Duodenal mucosa (tissue), 2 donors: ENCODE data around the gene RASAL1.

Experiments
- H3K27ac ChIP-seq: one replicate; pipeline ENCODE4 v1.7.0; 2013; ENCODE audit warnings: low read depth, low read length
- H3K27me3 ChIP-seq, 2 donors: one replicate each; pipeline ENCODE4 v1.7.0; 2013; ENCODE audit warnings: low read length in 2 of 2, control low read depth in 1 of 2; ENCODE audit not compliant: insufficient read depth in 2 of 2, control insufficient read depth in 1 of 2
- H3K36me3 ChIP-seq, 2 donors: one replicate each; pipeline ENCODE4 v1.7.0; 2013; ENCODE audit warnings: low read length in 2 of 2, control low read depth in 1 of 2; ENCODE audit not compliant: insufficient read depth in 2 of 2, control insufficient read depth in 1 of 2
- H3K4me1 ChIP-seq, 2 donors: one replicate each; pipeline ENCODE4 v1.7.0; 2013; ENCODE audit warnings: low read length in 2 of 2, control low read depth in 1 of 2; ENCODE audit not compliant: insufficient read depth in 2 of 2, control insufficient read depth in 1 of 2
- H3K4me3 ChIP-seq, 2 donors: one replicate each; pipeline ENCODE4 v1.7.0; 2013; ENCODE audit warnings: low read length in 2 of 2, low read depth in 1 of 2
- H3K9ac ChIP-seq, 2 donors: one replicate each; pipeline ENCODE4 v1.7.0; 2013; ENCODE audit warnings: low read length in 2 of 2, low read depth in 1 of 2
- H3K9me3 ChIP-seq, 2 donors: one replicate each; pipeline ENCODE4 v1.7.0; 2013; ENCODE audit warnings: low read length in 2 of 2, control low read depth in 1 of 2; ENCODE audit not compliant: control insufficient read depth in 1 of 2

RASAL1 gene

GRCh38 chr12:113162102-113163029 lies 26.8 kb upstream of the RASAL1 start:
- Histone ChIP-seq H3K27me3 (no peaks in the 10 kb centered on the region), H3K9ac (no peak overlapping the region), H3K4me3 (no peak overlapping the region), H3K9me3 (no peaks in the 10 kb centered on the region), H3K4me1 (no peaks in the 10 kb centered on the region), H3K27ac (no peak overlapping the region), H3K36me3 (peaks cover 45 to 86% of the 10 kb centered on the region in 2 donors)

- Histone ChIP-seq H3K9me3 (no peaks in the 10 kb centered on the region), H3K4me3 (no peak overlapping the region), H3K27ac (no peak overlapping the region), H3K9ac (no peak overlapping the region), H3K27me3 (no peaks in the 10 kb centered on the region), H3K4me1 (no peaks in the 10 kb centered on the region), H3K36me3 (peaks cover 45 to 80% of the 10 kb centered on the region in 2 donors)
Observed at GRCh38 chr12:113161415-113162016, 26.0 kb upstream of the RASAL1 start.

- no peak overlapping the region for H3K4me3 ChIP-seq
- H3K27me3 ChIP-seq: peaks cover 4 to 7% of the 10 kb centered on the region in 2 donors
- H3K9me3 ChIP-seq: no peaks in the 10 kb centered on the region
- no peaks in the 10 kb centered on the region for H3K4me1 ChIP-seq
- peaks cover 41 to 64% of the 10 kb centered on the region in 2 donors for H3K36me3 ChIP-seq
- no peak overlapping the region for H3K9ac ChIP-seq
- H3K27ac ChIP-seq: no peak overlapping the region
Observed at GRCh38 chr12:113159937-113160336, 24.4 kb upstream of the RASAL1 start.

GRCh38 chr12:113158439-113159203 lies 23.1 kb upstream of the RASAL1 start:
- no peak overlapping the region for H3K9ac ChIP-seq
- peaks cover 4 to 13% of the 10 kb centered on the region in 2 donors for H3K27me3 ChIP-seq
- no peak overlapping the region for H3K27ac ChIP-seq
- H3K36me3 ChIP-seq: peaks cover 33 to 55% of the 10 kb centered on the region in 2 donors
- peaks cover 0 to 9% of the 10 kb centered on the region in 2 donors for H3K4me1 ChIP-seq
- no peak overlapping the region for H3K4me3 ChIP-seq
- H3K9me3 ChIP-seq: no peaks in the 10 kb centered on the region

GRCh38 chr12:113157218-113157859 lies 21.8 kb upstream of the RASAL1 start:
- Histone ChIP-seq H3K27ac (no peak overlapping the region), H3K4me3 (no peak overlapping the region), H3K36me3 (peaks cover 27 to 43% of the 10 kb centered on the region in 2 donors), H3K9me3 (no peaks in the 10 kb centered on the region), H3K27me3 (peaks cover 8 to 18% of the 10 kb centered on the region in 2 donors), H3K4me1 (peaks cover 0 to 17% of the 10 kb centered on the region in 2 donors), H3K9ac (no peak overlapping the region)

GRCh38 chr12:113155646-113156045 lies 20.1 kb upstream of the RASAL1 start:
- Histone ChIP-seq H3K27ac (no peak overlapping the region), H3K27me3 (peaks cover 14 to 24% of the 10 kb centered on the region in 2 donors), H3K9ac (no peak overlapping the region), H3K36me3 (peaks cover 19 to 30% of the 10 kb centered on the region in 2 donors), H3K9me3 (no peaks in the 10 kb centered on the region), H3K4me1 (peaks cover 0 to 18% of the 10 kb centered on the region in 2 donors), H3K4me3 (no peak overlapping the region)

- Histone ChIP-seq H3K4me3 (no peak overlapping the region), H3K27me3 (peaks cover 14 to 24% of the 10 kb centered on the region in 2 donors), H3K9me3 (no peaks in the 10 kb centered on the region), H3K4me1 (peaks cover under 1 to 18% of the 10 kb centered on the region in 2 donors), H3K27ac (no peak overlapping the region), H3K9ac (no peak overlapping the region), H3K36me3 (peaks cover 13 to 24% of the 10 kb centered on the region in 2 donors)
Observed at GRCh38 chr12:113155060-113155459, 19.5 kb upstream of the RASAL1 start.

GRCh38 chr12:113154351-113154973 lies 18.9 kb upstream of the RASAL1 start:
- no peak overlapping the region for H3K9ac ChIP-seq
- peaks cover 6 to 23% of the 10 kb centered on the region in 2 donors for H3K4me1 ChIP-seq
- H3K4me3 ChIP-seq: peak overlapping the region; percentile 28 to 43
- peaks cover 14 to 24% of the 10 kb centered on the region in 2 donors for H3K27me3 ChIP-seq
- peaks cover 9 to 18% of the 10 kb centered on the region in 2 donors for H3K36me3 ChIP-seq
- H3K27ac ChIP-seq: no peak overlapping the region
- H3K9me3 ChIP-seq: no peaks in the 10 kb centered on the region
